Activated CD8-positive, alpha-beta memory T cell treated with anti-CD3 and anti-CD28 coated beads for 36 hours (primary cell): ENCODE measurements around the gene RPS26. TPM values are rescaled to one million over a fixed set of nuclear protein-coding genes. Genes with fewer than 3 reads are reported as not detected.
"Not testable (repeated sequence)": the region's sequence is repeated elsewhere in the genome, so short reads cannot be mapped to it uniquely, and the experiment has no call there.

Experiments used
- CTCF ChIA-PET: fragments of 350-600 bp; sonication (Branson Sonifier 250); formaldehyde crosslinking; loops from one replicate; lab custom pipeline; 2021; ENCODE audit warnings: antibody characterized with exemption; lab: Charles Lee
- POLR2A ChIA-PET: fragments of 350-600 bp; sonication (Branson Sonifier 250); formaldehyde crosslinking; loops from one replicate; lab custom pipeline; 2021; ENCODE audit warnings: antibody characterized with exemption; lab: Charles Lee
- total RNA-seq, 2 experiments: library from RNA; stranded (reverse); gene quantifications; one replicate each; pipeline ENCODE4 v1.2.3, GENCODE V29; 2021

The RPS26 gene
- total RNA-seq, 2 experiments from 2014 or later: 44.3 to 47.0 TPM

GRCh38 chr12:56017181-56017580, 24.5 kb upstream of the RPS26 start:
- ChIA-PET CTCF (interaction anchor here (3.1 kb wide), 1 partner anchor 21 kb away, joined by 10 read pairs; no protein-coding TSS in a partner anchor), POLR2A (no interaction called here)

- POLR2A ChIA-PET: no interaction called here
These were observed 23.4 kb upstream of the RPS26 start for GRCh38 chr12:56018356-56018755.

GRCh38 chr12:56020423-56021184, 21.1 kb upstream of the RPS26 start, which contains the start of gene IKZF4:
IKZF4 (plus strand) TSS chr12:56021043; CDS start chr12:56021494, 451 bp downstream.
- POLR2A ChIA-PET: interaction anchor here (0.5 kb wide), 1 partner anchor 59 kb away, joined by 3 read pairs; no protein-coding TSS in a partner anchor
- CTCF ChIA-PET: interaction anchor here (1.0 to 3.1 kb wide), 2 partner anchors 25 to 282 kb away, joined by 3 to 10 read pairs; no protein-coding TSS in a partner anchor

More at GRCh38 chr12:56018356-56018755, 23.4 kb upstream of the RPS26 start:
- CTCF ChIA-PET: interaction anchor here (3.1 kb wide), 1 partner anchor 22 kb away, joined by 10 read pairs; no protein-coding TSS in a partner anchor

GRCh38 chr12:56021889-56022497, 19.7 kb upstream of the RPS26 start:
- ChIA-PET CTCF (interaction anchor here (2.0 kb wide), 1 partner anchor 26 kb away, joined by 9 read pairs; no protein-coding TSS in a partner anchor), POLR2A (no interaction called here)

- CTCF ChIA-PET: interaction anchor here (0.7 to 3.1 kb wide), 9 partner anchors 17 to 1396 kb away, joined by 3 to 25 read pairs (median 4); partner anchors contain the start of gene SUOX
- POLR2A ChIA-PET: no interaction called here
These were observed 13.1 kb upstream of the RPS26 start for GRCh38 chr12:56028511-56029165.

- ChIA-PET POLR2A (no interaction called here), CTCF (interaction anchor here (0.7 to 3.1 kb wide), 7 partner anchors 19 to 1397 kb away, joined by 3 to 25 read pairs (median 4); partner anchors contain the start of gene SUOX)
These were observed 12.6 kb upstream of the RPS26 start for GRCh38 chr12:56029166-56029519.

- ChIA-PET CTCF (interaction anchor here (1.0 to 3.1 kb wide), 5 partner anchors 20 to 290 kb away, joined by 4 to 25 read pairs (median 4); partner anchors contain the start of gene SUOX), POLR2A (interaction anchor here (0.6 to 1.3 kb wide), 2 partner anchors 23 to 1767 kb away, joined by 3 to 5 read pairs; no protein-coding TSS in a partner anchor)
These were observed 11.9 kb upstream of the RPS26 start for GRCh38 chr12:56029666-56030293.

- CTCF ChIA-PET: no interaction called here
- POLR2A ChIA-PET: no interaction called here
These were observed 9.7 kb upstream of the RPS26 start for GRCh38 chr12:56031987-56032386.

GRCh38 chr12:56034586-56035332, 7.0 kb upstream of the RPS26 start:
- ChIA-PET CTCF (interaction anchor here (1.1 kb wide), 1 partner anchor 39 kb away, joined by 4 read pairs; no protein-coding TSS in a partner anchor), POLR2A (no interaction called here)

GRCh38 chr12:56037161-56037560, 4.6 kb upstream of the RPS26 start:
- ChIA-PET CTCF (interaction anchor here (1.4 to 2.6 kb wide), 3 partner anchors 10 to 44 kb away, joined by 3 to 9 read pairs (median 4); no protein-coding TSS in a partner anchor), POLR2A (no interaction called here)

- CTCF ChIA-PET: interaction anchor here (1.4 to 2.6 kb wide), 3 partner anchors 9 to 43 kb away, joined by 3 to 9 read pairs (median 4); no protein-coding TSS in a partner anchor
- POLR2A ChIA-PET: interaction anchor here (0.6 kb wide), 1 partner anchor 213 kb away, joined by 7 read pairs; no protein-coding TSS in a partner anchor
These were observed 3.6 kb upstream of the RPS26 start for GRCh38 chr12:56038022-56038655.

- ChIA-PET CTCF (interaction anchor here (0.6 to 1.6 kb wide), 7 partner anchors 12 to 272 kb away, joined by 3 to 6 read pairs (median 3); partner anchors contain the start of gene PA2G4), POLR2A (interaction anchor here (0.6 to 1.4 kb wide), 4 partner anchors 20 to 199 kb away, joined by 3 to 14 read pairs (median 4); partner anchors contain the start of gene MYL6B)
These were observed 1.6 kb upstream of the RPS26 start for GRCh38 chr12:56040151-56040550.

GRCh38 chr12:56040963-56041551, 661 bp upstream of the RPS26 start:
- ChIA-PET CTCF (interaction anchor here (0.6 to 1.6 kb wide), 7 partner anchors 11 to 273 kb away, joined by 3 to 4 read pairs (median 3); partner anchors contain the start of gene PA2G4), POLR2A (interaction anchor here (0.6 to 1.4 kb wide), 2 partner anchors 21 to 111 kb away, joined by 3 to 4 read pairs; partner anchors contain the start of gene MYL6B)

GRCh38 chr12:56042430-56042813, 704 bp downstream of the RPS26 start:
- CTCF ChIA-PET, POLR2A ChIA-PET: not testable (repeated sequence)

GRCh38 chr12:56042843-56043242, 1.1 kb downstream of the RPS26 start:
- POLR2A ChIA-PET: no interaction called here
- CTCF ChIA-PET: no interaction called here

GRCh38 chr12:56046027-56046780, 4.5 kb downstream of the RPS26 start:
- ChIA-PET POLR2A (interaction anchor here (0.6 to 4.3 kb wide), 3 partner anchors 34 to 71 kb away, joined by 3 to 17 read pairs (median 6); partner anchors contain the start of genes PA2G4 and ZC3H10), CTCF (interaction anchor here (0.6 to 1.8 kb wide), 10 partner anchors 9 to 78 kb away, joined by 3 to 7 read pairs (median 3); no protein-coding TSS in a partner anchor)
